Measurements from ENCODE around the gene TBC1D22A. TPM values are rescaled to one million over a fixed set of nuclear protein-coding genes. Genes with fewer than 3 reads are reported as not detected.

The TBC1D22A gene
- total RNA-seq, 4 donors from 2014 or later: 31.2 to 111 (median 41.8) TPM

GRCh38 chr22:46915950-46916730, 153.7 kb downstream of the TBC1D22A start:
- no peaks in the 10 kb centered on the region for H3K27me3 ChIP-seq
- no peaks in the 10 kb centered on the region for H3K4me1 ChIP-seq
- no peak overlapping the region for H3K27ac ChIP-seq
- H3K4me3 ChIP-seq: no peak overlapping the region
- H3K9me3 ChIP-seq: no peaks in the 10 kb centered on the region
- DNase-seq: no peak
- 99% methylated on average over 12 of the region's 12 CpGs; no CpG with 5 or more reads in 1 of the 2 donors for WGBS, 2 donors (ENCODE audit: low coverage in 1 of 2)
- intact Hi-C loops (cut with DNase I; ENCODE audit: low total_unique reads) (no loop called here), in situ Hi-C loops (cut with MboI; ENCODE audit: low pct_ligation_motif_present in 1 of 4, low pct_unique_long_range_greater_than_20kb in 1 of 4, low sequenced_read_pairs in 3 of 4) (no loop called here)
- TF ChIP-seq CTCF (IDR thresholded peaks at IDR 0.05) (no peak), POLR2A (IDR thresholded peaks at IDR 0.05) (no peak), POLR2AphosphoS5 (IDR thresholded peaks at IDR 0.05) (no peak), EP300 (IDR thresholded peaks at IDR 0.05; ENCODE audit: low read depth) (no peak)
- peaks cover 0 to 6% (median 3%) of the 10 kb centered on the region in 4 donors for H3K36me3 ChIP-seq

GRCh38 chr22:46916886-46917770, 154.7 kb downstream of the TBC1D22A start:
- Histone ChIP-seq H3K9me3 (peaks cover 0 to 3% of the 10 kb centered on the region in 2 donors), H3K27me3 (no peaks in the 10 kb centered on the region), H3K4me3 (no peak overlapping the region), H3K36me3 (peaks cover 0 to 13% (median 3%) of the 10 kb centered on the region in 4 donors), H3K27ac (no peak overlapping the region), H3K4me1 (no peaks in the 10 kb centered on the region)
- no peak for DNase-seq
- 87 to 96% methylated on average over 14 to 23 of the region's 23 CpGs for WGBS, 2 donors (ENCODE audit: low coverage in 1 of 2)
- TF ChIP-seq EP300 (IDR thresholded peaks at IDR 0.05; ENCODE audit: low read depth) (no peak), POLR2AphosphoS5 (IDR thresholded peaks at IDR 0.05) (no peak), CTCF (IDR thresholded peaks at IDR 0.05) (no peak), POLR2A (IDR thresholded peaks at IDR 0.05) (no peak)
- in situ Hi-C loops (cut with MboI; ENCODE audit: low pct_ligation_motif_present in 1 of 4, low pct_unique_long_range_greater_than_20kb in 1 of 4, low sequenced_read_pairs in 3 of 4) (no loop called here), intact Hi-C loops (cut with DNase I; ENCODE audit: low total_unique reads) (no loop called here)

DNA sequence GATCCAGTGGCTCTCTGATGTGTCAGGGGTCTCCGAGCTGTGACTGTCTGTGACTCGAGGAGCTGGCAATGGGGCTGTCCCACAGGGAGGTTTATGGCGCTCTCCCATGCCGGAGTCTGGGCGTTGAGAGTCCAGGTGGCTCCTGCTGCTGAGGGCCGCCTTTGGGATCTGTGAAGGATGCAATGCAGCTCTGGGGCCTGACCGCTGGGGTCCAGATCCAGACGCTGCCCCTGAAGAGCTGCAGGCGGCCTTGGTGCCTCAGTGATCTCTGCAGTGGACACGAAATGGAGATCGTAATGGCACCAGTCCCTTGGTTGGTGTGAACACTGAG, 155.3 kb downstream of the TBC1D22A start:
- H3K27ac ChIP-seq: no peak overlapping the region
- TF ChIP-seq POLR2AphosphoS5 (IDR thresholded peaks at IDR 0.05) (no peak), POLR2A (IDR thresholded peaks at IDR 0.05) (no peak), CTCF (IDR thresholded peaks at IDR 0.05) (no peak), EP300 (IDR thresholded peaks at IDR 0.05; ENCODE audit: low read depth) (no peak)
- in situ Hi-C loops (cut with MboI; ENCODE audit: low pct_ligation_motif_present in 1 of 4, low pct_unique_long_range_greater_than_20kb in 1 of 4, low sequenced_read_pairs in 3 of 4): no loop called here
- DNase-seq: no peak
- intact Hi-C loops (cut with DNase I; ENCODE audit: low total_unique reads): no loop called here
- peaks cover 0 to 12% (median under 1%) of the 10 kb centered on the region in 4 donors for H3K36me3 ChIP-seq
- H3K9me3 ChIP-seq: peaks cover 0 to 5% of the 10 kb centered on the region in 2 donors
- no peak overlapping the region for H3K4me3 ChIP-seq
- H3K4me1 ChIP-seq: no peaks in the 10 kb centered on the region
- WGBS, 2 donors (ENCODE audit: low coverage in 1 of 2): 94% methylated on average over 11 of the region's 11 CpGs; no CpG with 5 or more reads in 1 of the 2 donors
- no peaks in the 10 kb centered on the region for H3K27me3 ChIP-seq

DNA sequence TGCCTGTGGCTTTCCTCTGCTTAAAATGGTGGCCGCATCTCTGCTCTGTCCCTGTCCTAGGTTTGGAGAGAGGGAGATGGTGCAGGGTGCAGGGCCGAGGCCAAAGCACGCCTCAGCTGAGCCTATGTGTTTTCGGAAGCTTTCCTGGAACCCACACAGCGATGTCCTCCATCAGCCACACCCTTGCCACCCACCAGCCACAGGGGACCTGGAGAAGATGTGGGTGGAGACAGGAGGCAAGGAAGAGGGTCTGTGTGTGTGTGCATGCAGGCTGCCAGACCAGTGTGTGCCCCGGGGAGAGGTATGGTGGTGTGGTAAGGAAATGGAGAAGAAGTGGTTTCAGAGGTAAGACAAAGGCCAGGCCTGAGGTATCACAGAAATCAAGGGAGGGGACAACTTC, 155.7 kb downstream of the TBC1D22A start:
- no peak overlapping the region for H3K27ac ChIP-seq
- in situ Hi-C loops (cut with MboI; ENCODE audit: low pct_ligation_motif_present in 1 of 4, low pct_unique_long_range_greater_than_20kb in 1 of 4, low sequenced_read_pairs in 3 of 4): no loop called here
- peaks cover 0 to 5% of the 10 kb centered on the region in 2 donors for H3K9me3 ChIP-seq
- TF ChIP-seq POLR2AphosphoS5 (IDR thresholded peaks at IDR 0.05): no peak
- no peak for TF ChIP-seq EP300 (IDR thresholded peaks at IDR 0.05; ENCODE audit: low read depth)
- no peak for TF ChIP-seq CTCF (IDR thresholded peaks at IDR 0.05)
- no peak for TF ChIP-seq POLR2A (IDR thresholded peaks at IDR 0.05)
- DNase-seq: no peak
- peaks cover 0 to 12% (median 0%) of the 10 kb centered on the region in 4 donors for H3K36me3 ChIP-seq
- intact Hi-C loops (cut with DNase I; ENCODE audit: low total_unique reads): no loop called here
- no peaks in the 10 kb centered on the region for H3K27me3 ChIP-seq
- no peaks in the 10 kb centered on the region for H3K4me1 ChIP-seq
- H3K4me3 ChIP-seq: no peak overlapping the region
- 80% methylated on average over 3 of the region's 6 CpGs; no CpG with 5 or more reads in 1 of the 2 donors for WGBS, 2 donors (ENCODE audit: low coverage in 1 of 2)

Data from transverse colon (tissue), 4 donors.